Activated CD4-positive, alpha-beta memory T cell treated with anti-CD3 and anti-CD28 coated beads for 36 hours (primary cell): ENCODE results near the gene RGS3. TPM values are rescaled to one million over a fixed set of nuclear protein-coding genes. Genes with fewer than 3 reads are reported as not detected.

Experiments
- CTCF ChIA-PET: fragments of 350-600 bp; sonication (Branson Sonifier 250); formaldehyde crosslinking; loops from one replicate; lab custom pipeline; 2021; ENCODE audit warnings: antibody characterized with exemption, inconsistent platforms; lab: Charles Lee
- POLR2A ChIA-PET: fragments of 350-600 bp; sonication (Branson Sonifier 250); formaldehyde crosslinking; loops from one replicate; lab custom pipeline; 2021; ENCODE audit warnings: antibody characterized with exemption; lab: Charles Lee
- DNase-seq: peaks from one replicate; pipeline ENCODE4 v3.0.0-alpha.2; 2020
- H3K27ac Mint-ChIP-seq: one replicate; pipeline ENCODE4 v1.8.0; 2021; ENCODE audit warnings: mixed read lengths
- H3K27me3 Mint-ChIP-seq: one replicate; pipeline ENCODE4 v1.8.0; 2021; ENCODE audit warnings: mixed read lengths
- H3K36me3 Mint-ChIP-seq: one replicate; pipeline ENCODE4 v1.8.0; 2021; ENCODE audit warnings: mixed read lengths
- H3K4me1 Mint-ChIP-seq: one replicate; pipeline ENCODE4 v1.8.0; 2021; ENCODE audit warnings: low read depth, mixed read lengths
- H3K4me3 Mint-ChIP-seq: one replicate; pipeline ENCODE4 v1.8.0; 2021; ENCODE audit warnings: mild to moderate bottlenecking, mixed read lengths
- H3K9me3 Mint-ChIP-seq: one replicate; pipeline ENCODE4 v1.8.0; 2021; ENCODE audit warnings: mixed read lengths
- intact Hi-C: fragments of 100-400 bp; cut with micrococcal nuclease; formaldehyde crosslinking; loops from one replicate; pipeline ENCODE4 v1.15.1; 2023
- total RNA-seq, 2 experiments: library from RNA; stranded (reverse); gene quantifications; one replicate each; pipeline ENCODE4 v1.2.3, GENCODE V29; 2021

Gene RGS3
- total RNA-seq, 2 experiments from 2014 or later = 54.4 to 57.7 TPM

- Mint-ChIP-seq H3K27me3 (no peaks in the 10 kb centered on the region), H3K36me3 (no peaks in the 10 kb centered on the region), H3K4me1 (peaks cover 12% of the 10 kb centered on the region), H3K27ac (no peak overlapping the region), H3K4me3 (no peak overlapping the region), H3K9me3 (no peaks in the 10 kb centered on the region)
- POLR2A ChIA-PET = no interaction called here
- CTCF ChIA-PET = interaction anchor here (1.1 kb wide), 2 partner anchors 14 to 20 kb away, joined by 3 read pairs; no protein-coding TSS in a partner anchor
- intact Hi-C loops = no loop called here
- DNase-seq = no peak
Measured at GRCh38 chr9:113570749-113571711, 107.5 kb downstream of the RGS3 start.

GRCh38 chr9:113572076-113572861 lies 108.7 kb downstream of the RGS3 start:
- Mint-ChIP-seq H3K9me3 (no peaks in the 10 kb centered on the region), H3K27me3 (no peaks in the 10 kb centered on the region), H3K4me3 (no peak overlapping the region), H3K27ac (no peak overlapping the region), H3K4me1 (peaks cover 17% of the 10 kb centered on the region), H3K36me3 (no peaks in the 10 kb centered on the region)
- no peak for DNase-seq
- intact Hi-C loops = no loop called here
- ChIA-PET POLR2A (no interaction called here), CTCF (interaction anchor here (0.9 kb wide), 1 partner anchor 10 kb away, joined by 3 read pairs; no protein-coding TSS in a partner anchor)

GRCh38 chr9:113573046-113573958 lies 109.8 kb downstream of the RGS3 start:
- Mint-ChIP-seq H3K4me1 (peaks cover 27% of the 10 kb centered on the region), H3K27me3 (no peaks in the 10 kb centered on the region), H3K4me3 (no peak overlapping the region), H3K9me3 (no peaks in the 10 kb centered on the region), H3K27ac (no peak overlapping the region), H3K36me3 (no peaks in the 10 kb centered on the region)
- intact Hi-C loops = no loop called here
- no peak for DNase-seq
- ChIA-PET POLR2A (no interaction called here), CTCF (interaction anchor here (0.9 kb wide), 2 partner anchors 9 to 16 kb away, joined by 3 read pairs; no protein-coding TSS in a partner anchor)

- H3K9me3 Mint-ChIP-seq = no peaks in the 10 kb centered on the region
- H3K4me3 Mint-ChIP-seq = no peak overlapping the region
- DNase-seq = no peak
- CTCF ChIA-PET = interaction anchor here (1.4 kb wide), 1 partner anchor 11 kb away, joined by 4 read pairs; no protein-coding TSS in a partner anchor
- POLR2A ChIA-PET = no interaction called here
- H3K27ac Mint-ChIP-seq = peak overlapping the region; percentile 52
- no peaks in the 10 kb centered on the region for H3K36me3 Mint-ChIP-seq
- no peaks in the 10 kb centered on the region for H3K27me3 Mint-ChIP-seq
- peaks cover 34% of the 10 kb centered on the region for H3K4me1 Mint-ChIP-seq
- intact Hi-C loops = no loop called here
Measured at GRCh38 chr9:113573959-113574352, 110.4 kb downstream of the RGS3 start.

GRCh38 chr9:113574441-113575262 lies 111.1 kb downstream of the RGS3 start:
- Mint-ChIP-seq H3K4me3 (no peak overlapping the region), H3K9me3 (no peaks in the 10 kb centered on the region), H3K27me3 (no peaks in the 10 kb centered on the region), H3K4me1 (peaks cover 37% of the 10 kb centered on the region), H3K36me3 (no peaks in the 10 kb centered on the region), H3K27ac (peak overlapping the region; percentile 52)
- DNase-seq = no peak
- intact Hi-C loops = no loop called here
- ChIA-PET CTCF (interaction anchor here (1.4 kb wide), 1 partner anchor 11 kb away, joined by 4 read pairs; no protein-coding TSS in a partner anchor), POLR2A (no interaction called here)

GRCh38 chr9:113577525-113578261 lies 114.2 kb downstream of the RGS3 start:
- POLR2A ChIA-PET = interaction anchor here (0.9 to 2.3 kb wide), 6 partner anchors 13 to 201 kb away, joined by 3 to 17 read pairs (median 8); partner anchors contain the start of gene HDHD3
- peaks cover 12% of the 10 kb centered on the region for H3K36me3 Mint-ChIP-seq

GRCh38 chr9:113578279-113578865 lies 114.8 kb downstream of the RGS3 start:
- Mint-ChIP-seq H3K36me3 (peaks cover 16% of the 10 kb centered on the region), H3K27me3 (no peaks in the 10 kb centered on the region), H3K27ac (peak overlapping the region; percentile 96), H3K4me3 (peak overlapping the region; percentile 85), H3K4me1 (peaks cover 72% of the 10 kb centered on the region), H3K9me3 (no peaks in the 10 kb centered on the region)
- DNase-seq = peak; percentile 31
- intact Hi-C loops = loop anchor here (2.0 kb wide), 1 partner anchor 358 kb away; the partner anchor contains the start of genes FKBP15 and SLC31A1
- CTCF ChIA-PET = interaction anchor here (1.1 to 6.6 kb wide), 17 partner anchors 9 to 177 kb away, joined by 3 to 63 read pairs (median 7); partner anchors contain the start of gene ALAD
- POLR2A ChIA-PET = interaction anchor here (0.9 to 2.3 kb wide), 9 partner anchors 12 to 202 kb away, joined by 3 to 17 read pairs (median 4); partner anchors contain the start of genes C9orf43, HDHD3 and POLE3

More at GRCh38 chr9:113577525-113578261, 114.2 kb downstream of the RGS3 start:
- Mint-ChIP-seq H3K27me3 (no peaks in the 10 kb centered on the region), H3K27ac (peak overlapping the region; percentile 96), H3K4me1 (peaks cover 65% of the 10 kb centered on the region), H3K4me3 (no peak overlapping the region), H3K9me3 (no peaks in the 10 kb centered on the region)
- CTCF ChIA-PET = interaction anchor here (1.1 to 6.6 kb wide), 11 partner anchors 8 to 132 kb away, joined by 3 to 63 read pairs (median 8); no protein-coding TSS in a partner anchor
- no peak for DNase-seq
- intact Hi-C loops = loop anchor here (2.0 kb wide), 1 partner anchor 357 kb away; the partner anchor contains the start of genes FKBP15 and SLC31A1

- intact Hi-C loops = loop anchor here (1.0 to 2.0 kb wide), 6 partner anchors 23 to 358 kb away; partner anchors contain the start of genes CDC26, FKBP15, PRPF4 and SLC31A1
- CTCF ChIA-PET = interaction anchor here (1.1 to 6.6 kb wide), 17 partner anchors 9 to 178 kb away, joined by 3 to 63 read pairs (median 7); partner anchors contain the start of gene ALAD
Measured at GRCh38 chr9:113578882-113579282, 115.4 kb downstream of the RGS3 start.

More at GRCh38 chr9:113578882-113579282, 115.4 kb downstream of the RGS3 start:
- peaks cover 75% of the 10 kb centered on the region for H3K4me1 Mint-ChIP-seq
- no peaks in the 10 kb centered on the region for H3K9me3 Mint-ChIP-seq
- peaks cover 21% of the 10 kb centered on the region for H3K36me3 Mint-ChIP-seq
- peak overlapping the region; percentile 85 for H3K4me3 Mint-ChIP-seq
- POLR2A ChIA-PET = interaction anchor here (0.7 to 2.3 kb wide), 14 partner anchors 11 to 358 kb away, joined by 3 to 17 read pairs (median 4); partner anchors contain the start of genes C9orf43, CDC26, HDHD3 and POLE3
- H3K27ac Mint-ChIP-seq = peak overlapping the region; percentile 96
- DNase-seq = peak; percentile 96
- no peaks in the 10 kb centered on the region for H3K27me3 Mint-ChIP-seq
